NK-92 (cell line): Measurements from ENCODE around the gene AFF3.

Experiments
- DNase-seq: peaks from one replicate; lab custom pipeline; 2025; ENCODE audit not compliant: unreplicated experiment; lab: John Stamatoyannopoulos, UW

Gene AFF3

DNA sequence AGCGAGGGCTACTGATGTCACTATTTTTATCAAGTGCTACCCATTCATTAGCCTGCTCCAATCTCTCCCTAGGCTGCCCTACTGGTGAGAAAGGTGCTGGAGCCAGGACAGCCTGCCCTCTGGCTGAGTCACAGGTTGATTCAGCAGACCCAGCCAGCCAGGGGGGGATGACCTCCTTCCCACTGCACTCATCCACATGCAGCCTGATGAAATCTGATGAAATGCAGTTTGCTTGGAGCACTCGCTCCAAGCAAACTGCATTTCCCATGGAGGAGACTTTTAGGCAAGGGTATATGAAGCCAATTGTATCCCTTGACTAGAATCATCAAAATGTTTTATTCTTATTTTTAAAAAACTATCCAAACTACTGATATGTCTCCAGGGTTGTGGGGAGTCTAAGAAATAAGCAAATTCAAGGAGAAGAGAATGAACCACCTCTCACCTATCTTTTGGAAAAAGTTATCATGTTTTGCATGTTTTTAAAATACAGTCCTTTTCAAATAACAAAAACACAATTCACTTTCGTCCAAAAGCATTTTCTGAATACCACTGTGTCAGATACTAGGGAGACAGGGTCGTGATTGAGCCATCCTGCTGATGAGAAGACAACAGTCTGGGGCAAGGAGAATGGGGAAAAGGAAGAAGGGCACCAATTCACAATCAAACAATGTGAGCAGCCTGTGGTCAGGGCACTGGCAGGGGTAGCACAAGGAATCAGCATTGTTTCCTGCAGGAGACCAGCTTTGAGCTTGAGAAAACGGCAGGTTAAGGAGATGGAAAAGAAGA, 128.3 kb downstream of the AFF3 start:
- no peak for DNase-seq

DNA sequence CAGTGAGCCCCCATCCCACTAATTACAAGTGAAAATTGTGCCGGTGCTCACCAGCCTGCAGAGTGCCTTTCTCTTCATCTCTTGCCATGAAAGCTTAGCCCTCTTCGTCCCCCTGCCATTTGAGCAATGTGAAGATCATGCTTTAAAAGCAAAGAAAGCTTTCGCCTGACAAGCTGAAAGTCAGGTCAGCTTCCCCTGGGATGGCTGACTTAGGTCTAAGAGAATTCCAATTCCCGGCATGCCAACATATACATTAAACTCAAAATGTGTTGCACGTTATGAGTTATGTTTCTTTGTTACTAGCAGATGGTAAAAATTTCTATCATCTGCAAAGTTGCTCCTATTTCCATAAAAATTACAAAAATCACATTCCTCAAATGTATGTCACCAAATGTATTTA, 129.8 kb downstream of the AFF3 start:
- DNase-seq, result no peak

DNA sequence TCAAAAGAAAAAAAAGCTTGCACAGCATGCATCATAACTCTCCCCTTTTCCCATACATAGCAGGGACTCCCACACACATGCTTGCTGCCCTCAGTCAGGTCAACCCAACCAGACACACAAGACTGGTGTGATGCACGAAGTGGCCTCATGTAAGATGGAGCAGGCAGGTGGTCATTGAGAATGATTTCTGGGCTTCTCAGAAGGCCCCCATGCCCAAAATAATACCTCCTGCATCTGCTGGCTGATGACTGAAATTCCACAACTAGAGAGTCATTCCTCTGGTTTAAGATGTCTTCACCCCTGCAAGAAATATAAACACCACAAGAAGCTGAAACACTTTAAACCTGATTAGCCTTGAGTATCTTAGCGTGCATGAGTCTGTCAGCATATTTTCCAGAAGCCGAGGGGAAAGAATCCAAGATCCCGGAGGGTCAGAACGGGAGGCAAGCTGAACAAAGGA, 131.1 kb downstream of the AFF3 start:
- DNase-seq, result no peak

DNA sequence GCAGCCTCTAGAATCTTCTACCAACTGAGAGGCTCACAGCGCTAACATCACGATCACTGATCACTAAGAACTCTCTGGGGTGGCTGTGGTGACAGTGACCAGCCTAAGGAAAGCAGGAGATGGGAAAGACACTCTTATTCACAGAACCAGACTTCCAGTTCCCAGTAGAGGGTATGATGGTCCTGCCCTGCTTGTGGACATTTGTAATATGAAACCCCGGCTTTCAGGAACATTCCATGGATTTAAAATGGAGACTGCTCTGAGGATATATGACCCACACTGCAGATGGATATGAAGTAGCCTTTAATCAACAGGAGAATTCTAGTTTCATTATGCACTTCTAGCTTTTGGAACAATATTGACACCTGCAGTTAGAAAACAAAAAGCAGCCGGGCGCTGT, 131.8 kb downstream of the AFF3 start:
- no peak for DNase-seq

DNA sequence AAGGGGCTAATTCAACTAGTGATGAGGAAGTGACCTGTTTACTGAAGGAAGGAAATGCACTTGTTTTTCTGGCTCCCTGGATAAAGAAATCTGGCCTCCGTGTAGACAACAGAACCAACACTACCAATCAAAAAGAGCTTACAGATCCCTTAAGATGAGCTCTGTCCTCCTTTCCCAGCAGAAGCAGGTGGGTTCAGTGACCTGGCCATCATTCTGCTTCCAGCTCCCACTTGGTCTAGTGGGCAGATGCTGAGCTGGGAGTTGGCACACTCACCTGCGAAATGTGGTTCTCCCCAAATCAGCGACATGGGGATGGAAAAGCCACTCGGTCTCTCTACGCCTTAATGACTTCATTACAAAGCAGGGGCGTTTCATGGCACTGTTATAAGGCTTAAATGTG, 132.6 kb downstream of the AFF3 start:
- DNase-seq, result no peak

DNA sequence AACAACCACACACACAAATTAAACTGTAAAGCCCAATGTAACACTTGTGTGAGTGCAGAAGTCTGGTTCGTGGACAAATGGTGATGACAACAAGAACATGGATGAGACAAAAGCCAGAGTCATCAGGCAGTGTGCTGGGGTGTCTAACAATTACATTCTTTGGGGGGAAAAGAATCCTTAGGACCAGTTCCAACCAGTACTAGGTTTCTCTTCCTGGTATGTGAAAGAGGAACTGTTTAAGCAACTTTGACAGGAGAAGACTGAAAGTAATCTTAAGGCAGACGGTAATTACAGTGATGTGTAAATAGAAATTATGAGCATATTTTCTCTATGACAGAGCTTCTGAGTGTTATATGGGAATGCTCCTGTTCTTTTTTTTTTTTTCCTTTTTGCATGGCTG, 133.4 kb downstream of the AFF3 start:
- no peak for DNase-seq

DNA sequence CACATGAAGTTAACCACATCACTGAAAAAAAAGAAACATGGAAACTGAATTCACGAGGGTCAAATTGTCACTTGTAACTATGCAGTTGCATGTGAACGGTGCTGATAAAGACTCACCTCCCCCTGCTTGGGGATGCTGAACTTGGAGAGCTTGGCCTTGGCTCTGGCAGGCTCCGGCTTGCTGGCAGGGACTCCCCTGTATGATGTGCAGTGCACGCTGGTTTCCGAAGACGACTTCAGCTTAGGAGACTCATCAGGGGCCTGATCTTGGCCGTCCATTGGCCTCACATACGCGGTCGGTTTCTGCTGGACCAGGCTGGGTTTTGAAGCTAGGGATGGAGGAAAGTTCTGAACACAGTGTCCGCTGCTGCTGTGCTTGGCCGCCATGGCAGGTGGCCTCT, 135.9 kb downstream of the AFF3 start:
- no peak for DNase-seq

DNA sequence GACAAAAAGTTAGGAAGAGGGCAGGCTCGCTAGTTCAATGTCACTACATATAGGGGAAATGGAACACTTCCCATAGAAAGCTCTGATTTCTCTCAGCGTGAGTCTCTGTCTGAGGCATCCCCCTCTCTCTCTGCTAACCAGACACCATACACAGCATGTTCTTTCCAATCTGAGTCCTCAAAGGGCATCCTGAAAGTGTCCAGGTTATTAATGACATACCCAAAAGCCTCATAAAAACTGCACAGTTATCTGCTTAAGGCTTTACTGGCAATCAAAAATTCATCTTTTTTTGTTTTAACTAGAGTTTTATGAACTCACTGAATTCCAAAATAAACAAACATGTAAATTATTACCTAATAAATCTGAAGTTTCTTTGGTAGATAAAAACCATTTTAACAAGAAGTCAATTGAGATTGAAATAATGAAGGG, 137.4 kb downstream of the AFF3 start:
- DNase-seq, result no peak

DNA sequence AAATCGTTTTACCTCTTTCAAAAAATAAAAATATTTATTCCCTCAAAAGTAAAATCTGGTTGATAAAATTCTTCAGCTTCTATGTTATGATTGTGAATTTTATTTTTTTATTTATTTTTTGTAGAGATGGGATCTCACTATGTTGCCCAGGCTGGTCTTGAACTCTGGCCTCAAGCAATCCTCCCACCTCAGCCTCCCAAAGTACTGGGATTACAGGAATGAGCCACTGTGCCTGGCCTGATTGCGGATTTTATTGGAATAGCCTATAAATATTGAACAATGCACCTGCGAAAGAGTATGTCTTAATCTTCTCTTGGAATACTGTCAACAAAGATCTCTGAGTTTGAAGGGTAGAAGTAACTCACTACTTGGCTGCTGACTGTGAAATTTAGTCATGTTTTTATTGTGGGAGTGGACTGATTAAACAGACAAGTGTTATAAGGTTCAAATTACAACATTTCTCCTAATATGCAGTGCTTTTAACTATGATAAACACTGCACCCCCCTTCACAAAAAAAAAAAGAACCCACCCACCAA, 138.0 kb downstream of the AFF3 start:
- no peak for DNase-seq

DNA sequence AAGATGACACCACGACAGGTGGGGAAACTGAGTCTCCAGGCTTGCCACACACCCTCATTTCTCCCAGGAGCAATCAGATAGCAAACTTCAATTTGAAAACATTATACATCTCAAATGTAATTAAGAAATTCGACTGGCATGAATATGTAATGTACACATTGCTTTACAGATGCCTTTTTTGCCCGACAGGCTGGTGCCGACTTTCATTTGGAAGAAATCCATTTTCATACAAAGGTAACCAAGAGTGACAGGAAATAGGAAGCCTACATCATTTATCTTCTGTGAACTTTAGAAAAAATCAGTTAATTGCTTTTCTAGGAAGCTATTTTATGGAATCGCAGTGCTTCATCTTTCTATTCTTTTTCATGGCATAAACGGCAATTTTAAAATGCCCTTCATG, 140.3 kb downstream of the AFF3 start:
- DNase-seq, result no peak

DNA sequence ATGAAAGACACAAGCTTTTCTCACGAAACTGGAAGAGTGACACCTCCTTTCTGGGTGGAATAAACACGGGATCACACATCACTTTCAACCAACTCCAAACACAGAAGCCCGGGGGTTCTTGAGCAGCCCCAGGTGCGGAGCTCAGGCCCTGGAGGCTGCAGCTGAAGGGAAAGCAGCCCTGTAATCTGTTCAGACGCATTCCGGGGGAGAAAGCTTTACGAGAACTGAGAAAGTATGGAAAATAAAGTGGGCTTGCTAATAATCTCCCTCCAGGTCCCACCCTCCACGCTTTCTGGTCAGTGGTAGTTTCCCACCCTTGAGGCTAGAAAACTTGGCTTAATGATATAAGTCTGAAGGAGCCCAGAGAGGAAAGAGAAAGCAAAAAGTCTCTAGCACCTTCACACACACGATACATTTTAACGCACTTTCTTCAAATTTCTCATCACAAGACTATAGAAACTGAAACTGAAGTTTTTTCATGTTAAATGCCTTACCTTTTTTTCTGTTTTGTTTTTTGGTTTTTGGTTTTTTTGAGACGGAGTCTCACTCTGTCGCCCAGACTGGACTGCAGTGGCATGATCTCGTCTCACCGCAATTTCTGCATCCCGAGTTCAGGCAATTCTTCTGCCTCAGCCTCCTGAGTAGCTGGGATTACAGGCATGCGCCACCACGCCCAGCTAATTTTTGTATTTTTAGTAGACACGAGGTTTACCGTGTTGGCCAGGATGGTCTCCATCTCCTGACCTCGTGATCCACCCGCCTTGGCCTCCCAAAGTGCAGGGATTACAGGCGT, 141.3 kb downstream of the AFF3 start:
- no peak for DNase-seq

DNA sequence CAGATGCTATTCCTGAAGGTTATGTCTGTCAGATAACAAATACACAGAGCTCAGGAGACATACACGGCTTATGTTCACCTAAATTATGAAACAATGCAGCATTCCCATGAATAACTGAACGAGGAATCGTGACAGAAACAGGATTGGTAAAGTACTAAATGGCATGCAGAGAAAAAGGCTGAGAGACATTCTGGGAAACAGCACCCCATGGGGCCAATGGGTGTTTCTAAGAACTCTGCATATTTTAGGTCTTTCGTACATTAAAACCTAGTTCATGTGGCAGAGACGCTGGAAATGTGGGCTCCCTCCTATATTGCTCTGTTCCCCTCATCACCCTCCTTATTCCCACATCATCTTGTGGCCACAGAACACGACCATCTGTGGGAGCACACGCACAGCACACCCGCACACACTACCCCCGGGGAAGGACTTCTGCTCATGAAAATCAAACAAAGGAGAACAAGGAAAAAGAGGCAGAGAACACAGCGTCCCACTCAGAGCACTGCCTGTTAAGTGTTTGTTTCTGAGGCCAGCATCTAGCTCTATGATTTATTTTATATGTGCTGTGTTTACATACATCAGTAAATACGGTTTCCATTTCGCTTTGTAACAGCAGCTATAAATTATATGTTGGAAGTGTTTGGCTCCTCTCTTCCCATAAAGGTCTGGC, 143.6 kb downstream of the AFF3 start:
- DNase-seq, result no peak

DNA sequence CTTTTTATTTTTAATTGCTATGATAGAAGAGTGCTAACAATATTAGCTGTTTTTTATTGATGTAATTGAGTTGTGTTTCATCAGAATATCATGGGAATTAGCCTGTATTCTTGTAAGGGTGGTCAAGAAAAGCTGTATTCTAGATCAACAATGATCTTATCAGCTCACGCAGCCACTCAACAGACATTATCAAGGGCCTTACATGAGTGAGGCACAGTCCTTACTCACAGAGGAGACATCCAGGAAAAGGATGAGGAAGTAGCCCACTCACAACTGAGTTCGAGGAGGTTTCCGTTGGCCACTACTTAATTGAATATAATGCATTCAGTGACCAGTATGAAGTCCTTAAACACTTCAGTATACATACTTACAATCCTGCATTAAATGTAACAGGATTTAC, 152.5 kb downstream of the AFF3 start:
- DNase-seq, result no peak

DNA sequence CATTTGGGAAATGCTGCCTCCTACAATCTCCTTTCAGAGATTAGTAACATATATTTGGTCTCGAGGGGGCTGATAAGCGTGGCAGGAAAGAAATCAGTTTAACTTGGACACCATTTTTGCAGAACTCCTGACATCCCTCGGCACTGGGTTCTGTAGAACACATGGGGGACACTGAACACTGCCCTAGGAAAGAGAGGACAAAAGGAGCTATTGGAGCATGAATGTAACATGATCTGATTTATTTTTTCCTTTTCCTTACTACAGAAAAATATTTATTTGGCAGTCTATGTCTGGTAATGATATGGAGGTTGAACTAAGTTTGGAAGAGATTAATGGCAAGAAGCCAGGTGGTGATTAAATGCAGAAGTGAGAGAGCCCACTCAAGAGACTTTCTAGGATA, 153.8 kb downstream of the AFF3 start:
- DNase-seq, result no peak

DNA sequence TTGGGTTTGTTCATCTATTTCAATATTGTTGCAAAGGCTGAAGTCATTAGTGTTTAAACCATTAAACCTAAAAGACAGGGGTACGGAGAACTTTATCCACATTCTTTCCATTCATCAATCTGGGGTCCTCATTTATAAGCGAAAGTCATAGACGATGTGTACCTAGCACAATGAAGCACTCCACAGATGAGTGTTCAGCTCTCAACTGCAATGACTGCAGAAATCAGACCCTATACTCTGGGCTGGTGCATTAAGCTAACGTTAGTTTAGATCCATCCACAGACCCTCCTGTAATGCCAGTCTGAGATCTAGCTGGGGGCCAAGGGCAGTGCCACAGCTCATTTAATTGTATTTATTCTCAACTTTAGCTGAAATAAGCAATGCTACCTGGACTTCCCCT, 155.2 kb downstream of the AFF3 start:
- no peak for DNase-seq

DNA sequence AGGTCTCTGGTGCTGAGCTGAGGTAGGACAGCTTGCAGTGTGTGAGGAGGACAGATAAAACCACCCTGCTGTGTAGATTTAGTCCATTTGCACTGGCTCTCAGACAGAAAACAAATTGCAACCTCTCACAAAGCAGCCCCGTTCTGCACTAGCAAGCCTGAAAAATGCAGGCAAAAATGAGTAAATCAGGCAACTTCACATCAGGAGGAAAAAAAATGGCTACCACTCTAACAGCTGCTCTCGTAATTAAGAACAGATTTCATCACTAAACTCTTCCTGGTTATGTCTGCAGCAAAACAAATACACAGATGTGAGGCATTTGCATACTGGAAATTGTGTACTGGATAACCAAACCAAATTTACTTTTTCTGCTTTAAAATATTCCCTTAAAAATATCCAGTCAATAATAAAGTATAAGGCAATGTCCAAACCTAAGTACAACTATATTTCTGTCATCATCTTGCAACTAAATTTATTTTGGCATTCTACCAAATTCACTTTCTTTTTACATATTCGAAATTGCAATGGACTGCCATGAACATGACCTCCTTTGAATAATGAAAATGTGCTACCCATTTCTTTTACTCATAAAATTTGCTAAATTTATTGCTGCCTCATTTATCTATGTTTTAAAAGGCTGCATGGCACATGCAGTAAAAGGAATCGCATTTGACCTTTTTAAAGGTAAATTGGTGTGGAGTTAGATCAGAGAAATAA, 157.4 kb downstream of the AFF3 start:
- DNase-seq, result no peak

DNA sequence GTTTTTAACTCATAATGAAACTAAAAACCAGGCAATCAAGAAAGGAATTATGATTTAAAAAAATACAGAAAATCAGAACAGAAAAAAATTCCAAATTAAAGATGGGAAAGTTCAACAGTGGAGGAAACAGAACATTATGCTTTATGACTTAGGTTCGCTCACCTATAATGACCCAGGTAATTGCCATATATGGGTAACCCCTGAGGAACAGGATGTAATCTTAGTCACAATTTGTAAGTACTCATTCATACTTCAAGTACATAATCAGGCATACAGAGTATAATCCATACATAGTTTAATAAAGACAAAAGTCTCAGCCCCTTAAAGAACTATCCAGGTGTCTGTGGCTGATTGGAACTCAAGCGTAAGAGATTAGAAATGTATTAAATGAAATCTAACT, 159.6 kb downstream of the AFF3 start:
- no peak for DNase-seq

DNA sequence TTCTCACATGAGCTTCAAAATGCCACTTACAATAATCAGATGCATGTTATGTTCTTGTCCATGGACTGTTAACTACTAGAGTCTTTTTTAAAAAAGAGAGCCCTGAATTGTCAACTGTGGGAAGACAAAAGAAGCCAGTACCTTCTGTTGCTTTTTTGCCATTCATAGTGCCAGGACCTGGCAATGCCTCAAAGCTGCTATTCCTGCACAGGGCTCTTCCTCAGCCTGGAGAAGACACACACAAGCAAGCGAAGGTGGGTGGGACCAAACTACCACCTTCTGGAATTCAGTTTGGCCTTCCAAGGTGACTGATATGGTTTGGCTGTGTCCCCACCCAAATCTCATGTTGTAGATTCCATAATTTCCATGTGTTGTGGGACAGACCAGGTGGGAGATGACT, 160.6 kb downstream of the AFF3 start:
- no peak for DNase-seq

DNA sequence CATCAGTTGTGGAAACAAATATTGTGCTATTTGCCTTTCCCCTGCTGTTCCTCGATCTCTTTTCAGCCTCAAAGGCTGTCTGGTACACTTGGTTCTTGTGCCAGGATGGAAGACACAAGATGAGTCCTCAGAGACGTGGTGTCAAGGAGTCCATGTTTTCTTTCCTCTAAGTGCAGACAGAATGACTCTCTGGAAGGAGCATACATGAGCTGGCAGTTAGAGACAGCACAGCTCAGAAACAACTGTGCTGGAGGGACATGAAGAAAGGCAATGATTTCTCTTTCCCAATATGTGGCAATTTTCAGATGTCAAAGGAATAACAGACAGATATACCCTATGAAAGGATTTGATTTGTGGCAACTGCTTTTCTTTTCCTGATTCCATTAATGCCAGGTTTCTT, 162.2 kb downstream of the AFF3 start:
- no peak for DNase-seq

DNA sequence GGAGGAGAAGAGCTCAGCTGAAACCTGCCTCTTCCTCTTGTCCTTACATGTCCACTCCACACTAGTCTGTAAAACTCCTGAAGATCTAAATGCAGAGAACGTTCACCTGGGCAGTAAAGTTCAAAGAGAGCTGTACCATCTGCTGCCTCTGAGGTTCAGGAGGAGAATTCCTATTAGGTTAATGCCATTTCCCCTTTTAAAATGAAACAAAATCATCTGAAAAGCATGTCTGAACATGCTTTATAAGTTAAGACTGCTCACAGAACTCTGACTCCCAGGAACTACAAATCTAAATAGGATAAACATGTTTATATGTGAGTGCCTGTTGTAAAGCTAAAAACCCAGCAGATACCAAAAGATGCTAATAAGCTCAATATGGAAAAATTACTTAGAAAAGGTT, 164.4 kb downstream of the AFF3 start:
- no peak for DNase-seq

DNA sequence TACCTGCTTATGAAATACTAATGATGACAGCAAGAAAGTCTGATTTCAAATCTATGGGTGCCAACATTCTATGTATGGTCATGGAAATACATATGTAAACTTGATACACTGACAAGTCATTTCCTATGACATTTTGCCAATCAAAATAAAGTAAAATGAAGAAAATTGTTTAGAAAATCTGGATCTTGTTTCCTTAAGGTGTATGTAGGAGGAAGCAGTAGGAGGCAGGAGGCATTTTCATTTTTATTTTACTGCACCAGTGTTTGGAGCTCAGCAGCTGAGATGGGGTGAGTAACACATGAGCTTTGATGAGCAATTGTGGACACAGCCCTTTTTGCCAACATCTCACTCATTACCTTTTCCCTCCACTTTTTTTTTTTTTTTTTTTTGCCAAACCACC, 167.0 kb downstream of the AFF3 start:
- no peak for DNase-seq
